IMR-90 (cell line): ENCODE measurements around the gene ELMO1. TPM values are rescaled to one million over a fixed set of nuclear protein-coding genes. Genes with fewer than 3 reads are reported as not detected.

Source experiments
- ATAC-seq: fragments of 200-7000 bp; cut with Tn5 transposase; 2 replicates; pipeline ENCODE4 v1.9.1; 2020; ENCODE audit warnings: low read depth, mild to moderate bottlenecking, moderate library complexity
- BruUV-seq: library from RNA; stranded (reverse); fragments of 400-500 nt; replicated peaks from 2 replicates; lab custom pipeline; 2021; lab: Mats Ljungman, UMichigan
- CTCF ChIA-PET: fragments of 300-600 bp; formaldehyde crosslinking; extraction: SDS; loops from one replicate; lab custom pipeline; 2021; ENCODE audit warnings: antibody characterized with exemption; lab: Yijun Ruan, JAX
- POLR2A ChIA-PET: fragments of 300-600 bp; sonication (Branson Sonifier 250); formaldehyde crosslinking; loops from one replicate; lab custom pipeline; 2022; ENCODE audit warnings: antibody characterized with exemption; ENCODE audit not compliant: unreplicated experiment; lab: Charles Lee
- DNase-seq: peaks from one replicate; pipeline ENCODE4 v3.0.0; 2013
- H2AFZ ChIP-seq: replicated peaks from 2 replicates; pipeline ENCODE3; 2013; ENCODE audit warnings: low read length, mild to moderate bottlenecking; ENCODE audit not compliant: poor library complexity
- H2AK5ac ChIP-seq: 2 replicates; pipeline ENCODE4 v1.6.1; 2013; ENCODE audit warnings: low read depth, low read length, inconsistent platforms
- H2AK9ac ChIP-seq: replicated peaks from 2 replicates; pipeline ENCODE3; 2013; ENCODE audit warnings: mild to moderate bottlenecking, low read depth, low read length, moderate library complexity; ENCODE audit not compliant: poor library complexity
- H2BK120ac ChIP-seq: 2 replicates; pipeline ENCODE4 v1.6.1; 2013; ENCODE audit warnings: low read depth, low read length, inconsistent platforms
- H2BK15ac ChIP-seq: 3 replicates; pipeline ENCODE4 v1.6.1; 2013; ENCODE audit warnings: low read depth, low read length, inconsistent platforms
- H2BK20ac ChIP-seq: 2 replicates; pipeline ENCODE4 v1.6.1; 2013; ENCODE audit warnings: low read depth, mild to moderate bottlenecking, inconsistent platforms, low read length, moderate library complexity
- H2BK5ac ChIP-seq: 2 replicates; pipeline ENCODE4 v1.6.1; 2013; ENCODE audit warnings: mild to moderate bottlenecking, low read depth, low read length, inconsistent platforms; ENCODE audit not compliant: poor library complexity, severe bottlenecking
- H3K14ac ChIP-seq: replicated peaks from 2 replicates; pipeline ENCODE4 v1.6.1; 2013; ENCODE audit warnings: low read depth, low read length, inconsistent platforms
- H3K18ac ChIP-seq: 2 replicates; pipeline ENCODE4 v1.6.1; 2013; ENCODE audit warnings: low read depth, low read length, control low read depth
- H3K23ac ChIP-seq: 2 replicates; pipeline ENCODE4 v1.6.1; 2013; ENCODE audit warnings: low read depth, low read length, inconsistent platforms
- H3K27ac ChIP-seq: 2 replicates; pipeline ENCODE4 v1.5.1; 2013; ENCODE audit warnings: mild to moderate bottlenecking, control low read depth, low read length; ENCODE audit not compliant: insufficient read depth
- H3K27me3 ChIP-seq: 2 replicates; pipeline ENCODE4 v1.6.1; 2013; ENCODE audit warnings: low read length; ENCODE audit not compliant: control insufficient read depth, insufficient read depth
- H3K36me3 ChIP-seq: 2 replicates; pipeline ENCODE4 v1.6.1; 2013; ENCODE audit warnings: low read length, mixed read lengths; ENCODE audit not compliant: control insufficient read depth, insufficient read depth
- H3K4ac ChIP-seq: 2 replicates; pipeline ENCODE4 v1.6.1; 2013; ENCODE audit warnings: low read depth, low read length, inconsistent platforms
- H3K4me1 ChIP-seq: 2 replicates; pipeline ENCODE4 v1.6.1; 2013; ENCODE audit warnings: low read length, mixed read lengths; ENCODE audit not compliant: control insufficient read depth, insufficient read depth
- H3K4me2 ChIP-seq: 2 replicates; pipeline ENCODE4 v1.6.1; 2013; ENCODE audit warnings: low read depth, mild to moderate bottlenecking, control low read depth, low read length, moderate library complexity
- H3K4me3 ChIP-seq: 2 replicates; pipeline ENCODE4 v1.5.1; 2013; ENCODE audit warnings: low read depth, mild to moderate bottlenecking, control low read depth, low read length, moderate library complexity; ENCODE audit not compliant: insufficient read depth
- H3K56ac ChIP-seq: 2 replicates; pipeline ENCODE4 v1.6.1; 2013; ENCODE audit warnings: low read length, inconsistent platforms; ENCODE audit not compliant: insufficient read depth; ENCODE audit errors: extremely low read depth
- H3K79me1 ChIP-seq, 2 experiments: 2 replicates each; pipeline ENCODE4 v1.6.1; 2013; ENCODE audit warnings: low read length in 2 of 2, inconsistent platforms in 1 of 2, low read depth in 1 of 2
- H3K9ac ChIP-seq: 2 replicates; pipeline ENCODE4 v1.6.1; 2013; ENCODE audit warnings: low read depth, low read length, control low read depth
- H3K9me1 ChIP-seq: 2 replicates; pipeline ENCODE4 v1.6.1; 2013; ENCODE audit warnings: low read length, inconsistent platforms; ENCODE audit not compliant: insufficient read depth
- H3K9me3 ChIP-seq: 2 replicates; pipeline ENCODE4 v1.6.1; 2013; ENCODE audit warnings: low read length; ENCODE audit not compliant: control insufficient read depth, insufficient read depth
- H4K20me1 ChIP-seq: 2 replicates; pipeline ENCODE4 v1.6.1; 2013; ENCODE audit warnings: low read length, inconsistent platforms; ENCODE audit not compliant: insufficient read depth
- H4K5ac ChIP-seq: 2 replicates; pipeline ENCODE4 v1.6.1; 2013; ENCODE audit warnings: mild to moderate bottlenecking, low read depth, low read length, control low read depth
- H4K8ac ChIP-seq, 2 experiments: 2 replicates each; pipeline ENCODE4 v1.6.1; 2013; ENCODE audit warnings: low read depth in 2 of 2, low read length in 2 of 2, control low read depth in 1 of 2, inconsistent platforms in 1 of 2
- H4K91ac ChIP-seq: 2 replicates; pipeline ENCODE4 v1.6.1; 2013; ENCODE audit warnings: low read depth, low read length, inconsistent platforms; ENCODE audit not compliant: insufficient read depth
- CEBPB ChIP-seq: IDR thresholded peaks from 2 replicates; pipeline ENCODE4 v1.6.1; 2012; ENCODE audit warnings: low read depth, low read length, improper control_type of control experiment
- CHD1 ChIP-seq: IDR thresholded peaks from 2 replicates; pipeline ENCODE4 v1.6.1; 2012; ENCODE audit warnings: low read depth, low read length, improper control_type of control experiment
- FOS ChIP-seq: fragments of 150-350 bp; IDR thresholded peaks from 2 replicates; pipeline ENCODE4 v1.6.1; 2016; ENCODE audit warnings: low read depth, low read length
- MAFK ChIP-seq: IDR thresholded peaks from 2 replicates; pipeline ENCODE4 v1.6.1; 2012; ENCODE audit warnings: low read depth, low read length, improper control_type of control experiment
- MAZ ChIP-seq: IDR thresholded peaks from 2 replicates; pipeline ENCODE4 v1.6.1; 2012; ENCODE audit warnings: low read depth, mild to moderate bottlenecking, low read length, improper control_type of control experiment, moderate library complexity, borderline replicate concordance
- MXI1 ChIP-seq: IDR thresholded peaks from 2 replicates; pipeline ENCODE4 v1.6.1; 2012; ENCODE audit warnings: low read depth, mild to moderate bottlenecking, low read length, moderate library complexity, borderline replicate concordance
- NFE2L2 ChIP-seq: fragments of 150-350 bp; IDR thresholded peaks from 2 replicates; pipeline ENCODE4 v1.6.1; 2016; ENCODE audit warnings: low read depth, mild to moderate bottlenecking, low read length
- POLR2A ChIP-seq: IDR thresholded peaks from 2 replicates; pipeline ENCODE4 v1.6.1; 2012; ENCODE audit warnings: mild to moderate bottlenecking, low read depth, low read length
- RCOR1 ChIP-seq: IDR thresholded peaks from 2 replicates; pipeline ENCODE4 v1.6.1; 2012; ENCODE audit warnings: mild to moderate bottlenecking, low read length, improper control_type of control experiment; ENCODE audit not compliant: insufficient replicate concordance
- RFX5 ChIP-seq: IDR thresholded peaks from 2 replicates; pipeline ENCODE4 v1.8.0; 2012; ENCODE audit warnings: low read depth, mild to moderate bottlenecking, low read length, moderate library complexity
- USF2 ChIP-seq: fragments of 150-350 bp; IDR thresholded peaks from 2 replicates; pipeline ENCODE4 v1.6.1; 2017; ENCODE audit warnings: mild to moderate bottlenecking, antibody characterized with exemption, low read length, low read depth
- WGBS, 2 experiments: methylation state at CpG; one replicate each; pipeline versions ENCODE4 v1.1.5 to v1.1.7; 2013; ENCODE audit warnings: missing lambda C conversion rate in 2 of 2; ENCODE audit not compliant: insufficient read length in 1 of 2; ENCODE audit errors: extremely low coverage in 2 of 2; 5-methylcytosine and 5-hydroxymethylcytosine counted together
- dilution Hi-C: fragments of 300-500 bp; cut with HindIII; formaldehyde crosslinking; loops from one replicate; pipeline ENCODE4 v1.14.3; 2018; ENCODE audit warnings: low sequenced_read_pairs; ENCODE audit not compliant: unreplicated experiment
- in situ Hi-C: fragments of 300-500 bp; cut with MboI; formaldehyde crosslinking; loops from 3 replicates; pipeline ENCODE4 v1.14.3; 2019; ENCODE audit warnings: low sequenced_read_pairs, inconsistent platforms, mixed read lengths
- intact Hi-C: fragments of 100-400 bp; cut with micrococcal nuclease; formaldehyde crosslinking; loops from 2 replicates; pipeline ENCODE4 v1.10.0; 2022
- polyA plus RNA-seq, 3 experiments: library from polyadenylated mRNA; depleted of rRNA; stranded (reverse); fragments of >200 nt; gene quantifications; 2 replicates each; pipeline ENCODE4 v1.2.3, GENCODE V29; 2012; ENCODE audit warnings: low replicate concordance in 1 of 3
- total RNA-seq: library from RNA; depleted of rRNA; stranded (reverse); fragments of >200 nt; gene quantifications from 2 replicates; pipeline ENCODE4 v1.2.3, GENCODE V29; 2012

The ELMO1 gene
- total and polyA plus RNA-seq, 2 of the 4 experiments (the other 2 are of a cell fraction), result 0.03 TPM; not detected in 1

- Histone ChIP-seq H3K9ac (no peak overlapping the region), H3K79me1 (no peaks in the 10 kb centered on the region), H2AK9ac (no peak overlapping the region), H4K5ac (no peak overlapping the region), H3K9me1 (no peaks in the 10 kb centered on the region), H3K27ac (no peak overlapping the region), H2BK120ac (no peak overlapping the region), H3K23ac (no peak overlapping the region), H3K27me3 (no peaks in the 10 kb centered on the region), H3K56ac (no peak overlapping the region), H3K4ac (no peak overlapping the region), H4K91ac (no peak overlapping the region), H2BK5ac (no peak overlapping the region), H2BK15ac (no peak overlapping the region), H3K4me1 (no peaks in the 10 kb centered on the region), H4K8ac (no peak overlapping the region), H3K9me3 (no peaks in the 10 kb centered on the region), H3K4me2 (no peak overlapping the region), H3K14ac (no peak overlapping the region), H2BK20ac (no peak overlapping the region), H2AK5ac (no peak overlapping the region), H2AFZ (no peak overlapping the region), H3K4me3 (no peak overlapping the region), H3K36me3 (no peaks in the 10 kb centered on the region), H3K18ac (no peak overlapping the region; the same call in 1 of the 2 replicates), H4K20me1 (no peaks in the 10 kb centered on the region)
- WGBS, 2 experiments, result 26% methylated on average over 3 of the region's 7 CpGs; no CpG with 5 or more reads in 1 of the 2 experiments
- no TSS peak for BruUV-seq
- CTCF ChIA-PET, result interaction anchor here (1.4 kb wide), 1 partner anchor 81 kb away, joined by 4 read pairs; no protein-coding TSS in a partner anchor
- in situ Hi-C loops (no loop called here), dilution Hi-C loops (no loop called here), intact Hi-C loops (no loop called here)
- TF ChIP-seq MAZ (no peak), FOS (no peak), RFX5 (no peak), MXI1 (no peak), RCOR1 (no peak), MAFK (no peak), CHD1 (no peak), USF2 (no peak), CEBPB (no peak), NFE2L2 (no peak), POLR2A (no peak)
- ATAC-seq (no peak), DNase-seq (no peak)
- POLR2A ChIA-PET, result no interaction called here
Observed at GRCh38 chr7:37100735-37101331, 347.8 kb downstream of the ELMO1 start.
